ENCODE data around the gene NRN1L.

Gene NRN1L

DNA sequence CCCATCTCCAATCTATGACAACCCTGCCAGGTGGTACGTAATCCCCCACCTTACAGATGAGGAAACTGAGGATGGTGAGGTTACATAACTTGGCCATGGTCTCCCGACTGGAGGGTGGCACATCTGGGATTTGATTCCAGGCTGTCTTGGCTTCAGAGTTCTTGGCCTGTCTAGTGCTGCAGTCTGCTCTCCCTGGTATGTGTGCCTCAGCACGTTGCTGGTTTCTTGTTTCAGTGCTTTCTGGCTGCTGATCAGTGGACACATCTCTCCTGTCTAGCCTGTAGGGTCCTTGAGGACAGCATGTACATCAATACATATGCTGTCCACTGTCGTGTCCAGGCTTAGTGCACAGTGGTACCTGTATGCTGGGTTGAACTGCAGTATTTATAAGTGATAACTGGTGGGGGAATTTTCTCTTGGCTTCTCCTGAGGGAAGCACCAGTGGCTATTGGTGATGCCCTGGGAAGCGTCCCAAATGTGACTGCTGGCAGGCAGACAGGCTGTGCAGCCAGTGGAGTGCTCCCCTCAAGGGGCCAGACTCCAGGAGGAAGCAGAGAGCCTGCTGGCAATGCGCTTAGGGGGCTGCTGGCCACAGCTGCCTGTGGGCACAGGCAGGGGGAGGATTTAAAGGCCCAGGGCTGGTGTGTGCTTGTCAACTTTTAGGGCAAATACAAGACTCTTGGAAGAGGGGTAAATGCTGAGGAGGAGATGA is 32.6 kb downstream of the NRN1L start:
- DNase-seq (ENCODE audit: low spot score) = no peak

DNA sequence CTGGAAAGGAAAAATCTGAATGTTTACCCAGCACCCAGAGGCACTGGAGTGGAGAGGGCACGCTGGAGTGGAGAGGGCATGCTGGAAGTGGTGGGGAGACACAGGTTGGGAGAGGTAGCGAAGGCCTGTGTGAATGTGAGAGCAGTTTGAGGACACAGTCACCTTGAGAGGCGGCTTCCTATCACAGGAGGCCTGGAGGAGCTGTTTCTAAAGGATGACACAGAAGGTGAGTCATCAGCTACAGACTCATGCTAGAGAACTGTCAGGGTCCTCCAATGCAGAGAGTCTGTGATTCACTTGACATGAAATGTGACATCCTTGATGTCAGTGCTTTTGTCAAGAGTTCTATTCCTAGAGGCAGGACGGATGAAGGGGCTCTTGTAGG is 33.2 kb downstream of the NRN1L start:
- peak; percentile 60 for DNase-seq (ENCODE audit: low spot score)

DNA sequence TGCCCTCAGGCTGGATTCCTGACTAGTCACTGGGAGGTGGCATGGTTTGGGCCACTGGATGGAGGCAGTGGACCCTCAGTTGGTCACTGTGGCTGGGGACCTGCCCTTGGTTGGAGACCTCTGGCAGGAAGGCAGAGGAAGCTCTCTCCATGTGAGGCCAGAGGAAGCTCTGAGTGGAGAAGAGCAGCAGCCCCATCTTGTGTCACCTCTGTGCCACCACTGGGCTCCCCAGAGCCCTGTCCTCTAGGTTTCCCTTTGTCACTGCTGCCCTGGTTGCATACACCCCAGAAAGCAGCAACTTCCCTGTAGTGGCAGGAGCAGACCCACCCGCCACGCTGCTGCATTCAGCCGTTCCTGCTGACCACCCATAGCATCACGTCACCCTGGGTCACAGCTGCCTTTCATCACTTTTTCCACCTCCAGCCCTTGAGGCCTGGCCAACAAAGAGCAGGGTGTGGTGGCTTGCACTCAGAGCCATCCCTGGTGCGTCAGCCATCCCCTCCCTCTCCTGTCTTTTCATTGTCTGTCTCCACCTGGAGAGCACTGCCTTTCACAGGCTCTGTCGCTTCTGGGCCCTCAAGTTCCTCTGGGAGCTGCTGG is 35.0 kb downstream of the NRN1L start:
- no peak for DNase-seq (ENCODE audit: low spot score)

DNA sequence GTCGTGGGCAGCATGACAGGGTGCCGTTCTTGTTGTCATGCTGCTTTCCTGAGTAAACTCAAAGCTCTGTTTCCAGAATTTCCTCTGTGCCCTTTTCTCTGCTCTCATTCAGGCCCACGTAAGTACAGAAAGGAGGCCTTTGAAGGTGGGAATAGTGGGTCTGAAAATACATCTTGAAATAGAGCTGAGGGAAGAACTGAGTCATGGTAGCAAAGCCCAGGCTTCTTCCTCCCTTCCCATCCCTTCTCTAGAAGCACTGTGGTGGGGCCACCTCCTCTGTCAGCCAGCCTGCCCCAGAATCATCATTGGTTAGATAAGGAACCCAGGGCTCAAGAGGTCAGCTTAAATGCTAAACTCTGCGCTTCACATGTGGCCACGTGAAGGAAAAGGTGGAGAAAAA is 37.5 kb downstream of the NRN1L start:
- no peak for DNase-seq (ENCODE audit: low spot score)

DNA sequence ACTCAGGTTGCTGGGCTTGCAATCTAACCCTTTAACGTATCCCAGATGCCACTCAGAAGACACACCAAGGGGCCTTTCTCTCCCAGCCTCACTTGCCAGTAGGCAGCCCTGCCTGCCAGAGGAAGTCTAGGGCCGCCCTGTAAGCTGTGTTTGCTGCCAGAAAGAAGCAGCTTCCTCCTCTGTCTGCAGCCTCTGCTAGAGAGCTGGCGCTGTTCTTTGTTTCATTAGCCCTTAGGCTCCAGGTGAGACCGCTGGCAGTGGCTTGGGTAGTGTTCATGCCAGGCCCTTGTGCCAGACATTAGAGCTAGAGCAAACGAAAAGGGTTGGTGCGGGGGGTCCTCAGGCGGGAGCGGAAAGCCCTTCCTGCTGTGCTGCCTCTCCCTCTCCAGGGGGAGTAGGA is 38.1 kb downstream of the NRN1L start:
- DNase-seq (ENCODE audit: low spot score) = no peak

DNA sequence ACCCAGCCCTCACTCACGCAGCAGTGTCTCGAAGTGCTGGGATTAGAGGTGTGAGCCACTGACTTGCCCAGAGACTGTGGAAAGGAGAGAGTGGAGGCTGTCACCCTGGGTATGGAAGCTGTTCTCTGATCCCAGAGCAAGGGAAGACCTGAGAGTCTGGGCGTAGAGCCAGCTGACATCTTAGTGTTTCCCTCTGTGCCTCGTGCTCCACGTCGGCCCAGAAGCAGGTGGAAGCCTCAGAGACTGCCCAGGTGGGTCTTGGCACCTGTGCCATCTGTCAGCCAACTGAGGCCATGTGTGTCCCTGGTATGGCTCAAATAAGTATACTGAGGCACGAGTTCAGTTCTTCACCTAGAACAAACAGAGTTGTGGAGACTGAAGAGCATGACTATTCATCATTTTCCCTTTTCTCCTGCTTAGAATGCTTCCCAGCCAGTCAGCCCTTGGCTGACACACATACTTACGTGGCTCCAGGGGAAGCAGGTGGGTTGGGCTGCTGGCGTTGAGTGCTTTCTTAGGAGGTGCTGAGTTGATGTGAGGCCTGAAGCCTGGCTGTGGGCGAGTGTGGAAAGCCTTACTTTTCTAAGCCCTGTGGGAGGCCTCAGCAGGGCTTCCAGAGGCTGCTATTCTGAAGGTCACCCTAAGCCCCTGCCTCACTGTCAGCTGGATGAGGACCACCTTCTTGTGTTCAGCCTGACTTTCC is 38.9 kb downstream of the NRN1L start:
- DNase-seq (ENCODE audit: low spot score) = no peak

DNA sequence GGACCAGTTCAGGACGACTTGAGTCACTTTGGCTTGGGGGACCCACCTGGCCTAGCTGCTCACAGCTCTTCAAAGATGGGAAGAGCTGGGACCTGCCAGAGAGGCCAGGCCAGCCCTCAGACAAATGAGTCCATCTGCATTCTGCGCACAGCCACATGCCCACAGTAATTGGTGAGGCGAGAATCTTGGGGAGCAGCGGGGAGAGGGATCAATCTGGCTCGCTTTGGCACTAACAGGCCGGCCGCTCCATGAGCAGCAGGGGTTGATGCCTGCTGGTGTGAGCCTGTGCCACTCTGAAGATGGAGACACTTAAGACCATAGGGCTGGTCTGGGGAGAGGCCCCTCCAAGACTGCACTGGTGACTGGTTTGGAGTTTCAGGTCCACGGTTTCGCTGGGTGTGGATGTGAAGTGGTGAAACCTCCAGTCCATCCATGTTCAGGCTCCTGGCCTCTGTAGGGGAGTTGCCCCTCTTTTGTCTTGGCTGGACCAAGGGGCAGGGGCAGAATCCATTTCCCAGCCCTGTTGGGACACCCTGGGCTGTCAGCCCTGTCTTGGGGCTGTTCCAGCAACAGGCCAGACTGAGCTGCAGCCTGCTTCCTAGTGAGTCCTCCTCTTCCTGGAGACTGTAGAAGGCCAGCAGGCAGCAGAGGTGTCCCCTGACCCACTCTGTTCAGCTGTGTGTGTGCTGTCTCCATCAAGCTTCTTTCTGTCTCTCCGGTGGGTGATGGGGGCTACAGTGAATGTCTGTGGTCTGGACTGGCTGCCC is 39.6 kb downstream of the NRN1L start:
- DNase-seq (ENCODE audit: low spot score) = no peak

DNA sequence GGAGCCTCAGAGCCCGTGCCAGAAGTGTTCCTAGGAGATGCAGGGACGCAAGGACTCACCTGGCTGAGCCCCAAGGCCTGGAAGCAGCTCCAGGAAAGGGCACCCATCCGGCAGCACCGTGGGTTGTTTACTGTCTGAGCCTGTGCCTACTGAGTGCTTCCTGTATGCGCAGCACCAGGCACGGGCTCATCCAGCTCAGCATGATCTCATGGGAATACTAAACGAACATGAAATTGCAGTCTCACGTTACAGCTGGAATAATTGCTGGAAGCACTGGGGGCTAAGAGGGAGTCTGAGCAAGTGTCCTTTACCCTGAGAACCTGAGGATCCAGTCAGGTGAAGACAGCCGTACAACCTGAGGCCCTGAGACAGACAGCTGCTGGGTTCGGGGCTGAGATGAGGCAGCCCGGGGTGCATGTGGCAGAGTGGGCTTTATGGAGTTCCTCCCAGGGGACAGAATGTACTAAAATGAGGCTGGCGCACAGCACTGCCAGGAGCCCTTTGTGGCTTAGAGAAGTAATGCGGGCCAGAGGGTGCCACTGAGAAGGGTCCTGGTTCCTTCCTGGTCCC is 41.6 kb downstream of the NRN1L start:
- DNase-seq (ENCODE audit: low spot score) = no peak

DNA sequence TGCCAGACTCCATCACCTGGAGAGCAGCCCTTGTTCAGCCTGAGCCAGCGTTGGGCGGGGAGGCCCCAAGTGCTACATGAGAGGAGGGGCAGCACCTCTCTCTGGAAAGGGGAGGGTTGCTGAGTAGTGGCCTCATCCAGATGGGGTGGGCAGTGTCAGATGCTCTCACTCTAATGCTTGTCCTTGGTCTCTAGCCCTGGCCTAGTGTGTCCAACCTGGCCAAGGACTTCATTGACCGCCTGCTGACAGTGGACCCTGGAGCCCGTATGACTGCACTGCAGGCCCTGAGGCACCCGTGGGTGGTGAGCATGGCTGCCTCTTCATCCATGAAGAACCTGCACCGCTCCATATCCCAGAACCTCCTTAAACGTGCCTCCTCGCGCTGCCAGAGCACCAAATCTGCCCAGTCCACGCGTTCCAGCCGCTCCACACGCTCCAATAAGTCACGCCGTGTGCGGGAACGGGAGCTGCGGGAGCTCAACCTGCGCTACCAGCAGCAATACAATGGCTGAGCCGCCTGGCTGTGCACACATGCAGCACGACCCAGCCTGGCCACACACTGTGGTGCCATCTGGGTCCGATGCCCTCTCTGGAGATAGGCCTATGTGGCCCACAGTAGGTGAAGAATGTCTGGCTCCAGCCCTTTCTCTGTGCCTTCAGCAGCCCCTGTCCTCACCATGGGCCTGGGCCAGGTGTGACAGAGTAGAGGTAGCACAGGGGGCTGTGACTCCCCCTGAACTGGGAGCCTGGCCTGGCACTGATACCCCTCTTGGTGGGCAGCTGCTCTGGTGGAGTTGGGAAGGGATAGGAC is 42.7 kb downstream of the NRN1L start:
- DNase-seq (ENCODE audit: low spot score) = no peak

DNA sequence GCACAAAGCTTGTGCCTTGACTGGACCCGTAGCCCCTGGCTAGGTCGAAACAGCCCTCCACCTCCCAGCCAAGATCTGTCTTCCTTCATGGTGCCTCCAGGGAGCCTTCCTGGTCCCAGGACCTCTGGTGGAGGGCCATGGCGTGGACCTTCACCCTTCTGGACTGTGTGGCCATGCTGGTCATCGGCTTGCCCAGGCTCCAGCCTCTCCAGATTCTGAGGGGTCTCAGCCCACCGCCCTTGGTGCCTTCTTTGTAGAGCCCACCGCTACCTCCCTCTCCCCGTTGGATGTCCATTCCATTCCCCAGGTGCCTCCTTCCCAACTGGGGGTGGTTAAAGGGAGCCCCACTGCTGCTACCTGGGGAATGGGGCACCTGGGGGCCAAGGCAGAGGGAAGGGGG is 43.5 kb downstream of the NRN1L start:
- DNase-seq (ENCODE audit: low spot score) = no peak

DNA sequence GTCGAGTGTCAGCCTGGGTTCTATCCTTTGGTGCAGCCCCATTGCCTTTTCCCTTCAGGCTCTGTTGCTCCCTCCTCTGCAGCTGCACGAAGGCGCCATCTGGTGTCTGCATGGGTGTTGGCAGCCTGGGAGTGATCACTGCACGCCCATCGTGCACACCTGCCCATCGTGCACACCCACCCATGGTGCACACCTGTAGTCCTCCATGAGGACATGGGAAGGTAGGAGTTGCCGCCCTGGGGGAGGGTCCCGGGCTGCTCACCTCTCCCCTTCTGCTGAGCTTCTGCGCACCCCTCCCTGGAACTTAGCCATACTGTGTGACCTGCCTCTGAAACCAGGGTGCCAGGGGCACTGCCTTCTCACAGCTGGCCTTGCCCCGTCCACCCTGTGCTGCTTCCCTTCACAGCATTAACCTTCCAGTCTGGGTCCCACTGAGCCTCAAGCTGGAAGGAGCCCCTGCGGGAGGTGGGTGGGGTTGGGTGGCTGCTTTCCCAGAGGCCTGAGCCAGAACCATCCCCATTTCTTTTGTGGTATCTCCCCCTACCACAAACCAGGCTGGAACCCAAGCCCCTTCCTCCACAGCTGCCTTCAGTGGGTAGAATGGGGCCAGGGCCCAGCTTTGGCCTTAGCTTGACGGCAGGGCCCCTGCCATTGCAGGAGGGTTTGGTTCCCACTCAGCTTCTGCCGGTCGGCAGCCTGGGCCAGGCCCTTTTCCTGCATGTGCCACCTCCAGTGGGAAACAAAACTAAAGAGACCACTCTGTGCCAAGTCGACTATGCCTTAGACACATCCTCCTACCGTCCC is 44.1 kb downstream of the NRN1L start:
- DNase-seq (ENCODE audit: low spot score) = peak; percentile 80

DNA sequence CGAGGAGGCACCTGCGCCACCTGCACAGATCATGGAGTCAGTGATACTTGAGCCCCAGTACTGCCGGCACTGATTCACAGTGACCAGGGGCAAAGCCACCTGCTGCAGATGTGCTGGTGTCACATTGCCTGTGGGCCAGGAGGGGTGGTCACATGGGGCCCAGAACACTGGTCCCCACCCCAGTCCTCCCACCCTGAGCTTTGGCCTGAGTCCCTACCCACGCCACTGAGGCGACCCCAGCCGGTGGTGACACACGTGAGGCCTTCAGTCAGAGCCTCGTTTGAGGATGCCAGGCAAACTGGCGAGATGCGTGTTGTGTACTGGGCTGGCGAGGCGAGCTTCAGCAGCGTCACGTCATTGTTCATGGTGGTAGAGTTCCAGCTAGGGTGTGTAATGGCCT is 45.5 kb downstream of the NRN1L start:
- DNase-seq (ENCODE audit: low spot score) = no peak

DNA sequence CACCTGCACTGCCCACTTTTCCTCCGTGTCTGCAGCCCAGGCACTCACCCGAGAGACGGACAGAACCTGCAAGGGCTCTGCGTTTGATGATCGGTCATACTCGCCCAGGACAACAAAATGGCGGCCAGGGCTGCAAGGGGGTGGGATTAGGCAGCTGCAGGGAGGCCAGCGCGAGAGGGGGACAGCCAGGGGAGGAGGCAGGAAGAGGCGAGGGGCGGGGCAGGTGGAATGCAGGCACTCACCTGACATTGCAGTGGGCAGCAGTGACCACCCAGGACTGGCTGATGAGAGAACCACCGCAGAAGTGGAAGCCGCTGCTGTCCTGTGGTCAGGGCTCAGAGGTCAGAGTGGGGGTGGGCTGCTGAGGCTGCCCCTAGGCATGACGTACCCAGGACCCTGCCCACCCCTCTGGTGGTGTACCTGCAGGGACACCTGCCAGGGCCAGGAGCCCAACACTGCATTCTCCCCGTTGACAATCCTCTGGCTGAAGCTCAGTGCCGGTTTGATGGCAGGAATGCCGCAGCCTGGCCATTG is 46.1 kb downstream of the NRN1L start:
- DNase-seq (ENCODE audit: low spot score) = no peak

DNA sequence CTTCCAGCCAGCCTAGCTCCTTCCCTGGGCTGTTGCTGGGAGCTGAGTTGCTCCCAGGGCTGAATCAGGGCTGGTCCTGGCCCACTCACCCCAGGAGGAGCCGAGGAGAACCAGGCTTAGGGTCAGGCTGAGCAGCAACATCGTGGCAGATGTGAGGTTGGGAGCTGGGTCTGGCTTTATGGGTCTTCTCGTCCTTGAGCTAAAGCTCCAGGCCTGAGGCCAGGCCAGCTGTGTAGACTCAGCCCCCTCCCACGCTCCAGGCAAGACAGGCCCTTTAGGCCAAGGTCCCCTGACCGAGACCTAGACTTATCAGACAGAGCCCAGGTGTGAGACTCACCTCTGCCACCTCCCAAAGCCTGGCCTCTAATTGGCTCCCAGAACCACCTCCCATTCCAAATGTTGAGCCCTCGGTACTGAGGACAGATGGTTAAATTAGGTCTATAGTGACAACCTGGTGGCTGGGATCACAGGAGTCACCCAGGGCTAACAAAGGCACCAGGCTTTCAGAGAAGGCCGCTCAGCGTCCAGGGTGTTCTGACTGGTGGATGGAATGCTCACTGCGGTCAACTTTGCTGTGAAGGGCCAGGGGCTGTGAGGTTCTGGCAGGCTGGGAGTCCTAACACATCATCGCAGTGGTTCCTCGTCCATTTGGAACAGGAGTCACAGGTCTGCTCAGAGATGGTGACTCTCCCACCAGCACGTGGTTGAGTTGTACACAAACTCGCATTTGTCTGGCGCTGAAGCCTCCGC is 47.2 kb downstream of the NRN1L start, which contains the start of gene CTRL:
TSS of gene CTRL (minus strand) at position 151 of the 750 bp plus-strand sequence. CDS start at position 141, 10 bp downstream.
- DNase-seq (ENCODE audit: low spot score) = no peak

DNA sequence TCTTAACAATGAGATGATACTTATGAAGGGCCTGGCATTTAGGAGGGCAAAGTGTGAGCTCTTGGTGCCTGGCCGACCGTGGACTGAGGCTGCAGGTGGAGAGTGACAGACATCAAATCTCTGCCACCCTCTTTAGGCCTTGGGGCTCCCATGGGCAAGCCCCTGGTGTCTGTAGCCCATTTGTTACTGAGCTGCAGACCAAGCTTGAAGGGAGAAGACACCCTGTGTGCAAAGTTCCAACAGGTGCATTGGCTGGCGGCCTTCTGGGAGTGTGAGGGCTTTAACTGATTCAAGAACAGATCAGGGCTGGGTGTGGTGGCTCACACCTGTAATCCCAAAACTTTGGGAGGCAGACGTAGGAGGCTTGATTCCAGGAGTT is 47.8 kb downstream of the NRN1L start:
- no peak for DNase-seq (ENCODE audit: low spot score)

DNA sequence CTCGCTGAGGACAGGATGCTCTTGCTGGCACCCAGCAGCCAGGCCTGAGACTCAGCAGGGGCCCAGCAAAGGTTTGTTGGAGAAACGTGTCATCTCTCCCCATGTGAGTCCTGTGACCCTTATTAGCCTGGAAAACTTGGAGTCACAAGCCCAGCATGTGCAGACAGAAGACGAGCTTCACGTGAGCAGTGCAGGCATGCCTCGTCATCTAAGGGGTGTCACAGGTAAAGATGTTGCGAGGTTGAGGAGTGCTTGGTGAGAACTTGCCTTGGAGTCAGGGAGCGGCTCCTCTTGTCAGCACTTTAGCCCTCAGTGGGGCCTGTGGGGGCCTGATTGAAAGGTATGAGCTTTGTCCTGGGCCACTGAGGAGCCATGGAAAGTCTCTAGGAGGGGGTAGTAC is 49.1 kb downstream of the NRN1L start:
- no peak for DNase-seq (ENCODE audit: low spot score)

DNA sequence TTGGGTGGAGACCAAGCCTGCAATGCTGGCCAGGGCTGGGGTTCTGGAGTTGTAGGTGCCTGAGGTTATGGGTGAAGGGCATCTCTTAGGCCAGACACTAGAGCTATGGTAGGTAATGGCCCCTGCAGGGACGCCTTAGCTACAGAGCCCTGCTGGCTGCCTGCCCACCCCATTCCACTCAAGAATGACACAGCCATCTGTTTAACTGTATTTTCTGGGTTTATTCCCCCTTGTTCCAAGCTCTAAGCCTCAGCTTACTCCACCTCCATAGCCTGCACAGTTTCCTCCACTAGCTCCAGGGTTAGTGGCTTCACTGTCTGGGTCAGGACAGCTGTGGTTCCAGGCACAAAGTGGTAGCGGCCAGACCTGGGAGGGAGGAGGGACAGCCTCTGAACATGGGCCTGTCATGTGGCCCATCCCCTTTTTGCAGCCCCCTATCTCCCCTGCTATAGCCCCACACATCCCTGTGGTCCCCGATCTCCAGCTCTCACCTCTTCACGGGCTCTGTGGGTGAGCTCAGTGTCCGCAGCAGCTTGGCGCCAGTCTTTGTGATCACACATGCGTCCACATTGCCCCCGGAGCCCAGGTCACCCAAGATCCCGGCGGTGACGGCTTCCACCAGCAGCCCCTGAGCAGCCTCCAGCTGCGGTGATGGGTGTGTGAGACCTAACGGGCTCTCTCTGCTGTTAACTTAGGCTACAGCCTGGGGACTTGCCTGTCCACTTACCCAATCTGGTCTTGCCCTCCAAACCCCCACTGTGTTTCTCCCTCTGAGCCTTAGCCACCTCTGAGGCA is 49.8 kb downstream of the NRN1L start:
- no peak for DNase-seq (ENCODE audit: low spot score)

DNA sequence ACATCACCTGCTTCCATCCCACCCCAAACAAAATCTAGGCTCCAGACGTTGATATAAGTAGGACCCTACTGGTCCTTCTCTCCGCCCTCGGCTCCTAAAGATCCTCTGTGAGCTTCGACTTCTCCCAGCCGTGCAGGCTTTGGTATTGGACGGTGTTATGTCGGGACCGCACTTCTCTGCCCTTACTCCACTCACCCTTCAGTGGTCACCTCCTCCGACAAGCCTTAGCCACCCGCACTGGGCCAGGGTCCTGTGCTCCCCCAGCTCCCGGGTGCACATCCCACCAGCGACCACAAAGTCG is 50.4 kb downstream of the NRN1L start:
- DNase-seq (ENCODE audit: low spot score) = no peak

Measured in CD4-positive, alpha-beta T cell treated with Interleukin-15 for 4 hours (primary cell).